Measurements from ENCODE around the gene AFG1L. TPM values are rescaled to one million over a fixed set of nuclear protein-coding genes. Genes with fewer than 3 reads are reported as not detected.

AFG1L gene
- total RNA-seq, 6 experiments from 2014 or later = 4.8 to 5.7 (median 5.3) TPM

- Mint-ChIP-seq H3K27ac (no peak overlapping the region), H3K9me3 (peaks cover 3% of the 10 kb centered on the region; the same call in 1 of the 2 replicates), H3K36me3 (ENCODE audit: low read depth) (peaks cover 10% of the 10 kb centered on the region; the same call in 1 of the 2 replicates), H3K27me3 (ENCODE audit: insufficient read depth) (no peaks in the 10 kb centered on the region), H3K4me3 (no peak overlapping the region), H3K4me1 (ENCODE audit: low read depth) (no peaks in the 10 kb centered on the region)
- no peak for DNase-seq
- TF ChIP-seq CTCF (IDR thresholded peaks at IDR 0.05) = no peak
These were observed 212.5 kb downstream of the AFG1L start for GRCh38 chr6:108507316-108507715.

- Mint-ChIP-seq H3K36me3 (ENCODE audit: low read depth) (peaks cover 9% of the 10 kb centered on the region; the same call in 1 of the 2 replicates), H3K4me1 (ENCODE audit: low read depth) (no peaks in the 10 kb centered on the region), H3K27me3 (ENCODE audit: insufficient read depth) (no peaks in the 10 kb centered on the region), H3K27ac (no peak overlapping the region), H3K9me3 (peaks cover 3% of the 10 kb centered on the region; the same call in 1 of the 2 replicates), H3K4me3 (no peak overlapping the region)
- no peak for TF ChIP-seq CTCF (IDR thresholded peaks at IDR 0.05)
- DNase-seq = no peak
These were observed 215.8 kb downstream of the AFG1L start for GRCh38 chr6:108510461-108511319.

- Mint-ChIP-seq H3K27me3 (ENCODE audit: insufficient read depth) (no peaks in the 10 kb centered on the region), H3K9me3 (no peaks in the 10 kb centered on the region), H3K4me3 (no peak overlapping the region), H3K4me1 (ENCODE audit: low read depth) (no peaks in the 10 kb centered on the region), H3K36me3 (ENCODE audit: low read depth) (0 out of 2 replicates have a peak, but pooled peaks cover 2% of the 10 kb centered on the region), H3K27ac (no peak overlapping the region)
- TF ChIP-seq CTCF (IDR thresholded peaks at IDR 0.05) = peak; percentile 79
- DNase-seq = peak; percentile 27
These were observed 224.1 kb downstream of the AFG1L start for GRCh38 chr6:108518714-108519576.

GRCh38 chr6:108521616-108522107 is 226.8 kb downstream of the AFG1L start:
- no peak overlapping the region for H3K4me3 Mint-ChIP-seq
- peaks cover 6% of the 10 kb centered on the region for H3K4me1 Mint-ChIP-seq (ENCODE audit: low read depth)
- H3K27me3 Mint-ChIP-seq (ENCODE audit: insufficient read depth) = no peaks in the 10 kb centered on the region
- H3K36me3 Mint-ChIP-seq (ENCODE audit: low read depth) = no peaks in the 10 kb centered on the region
- no peak overlapping the region for H3K27ac Mint-ChIP-seq
- DNase-seq = no peak
- H3K9me3 Mint-ChIP-seq = no peaks in the 10 kb centered on the region
- no peak for TF ChIP-seq CTCF (IDR thresholded peaks at IDR 0.05)

GRCh38 chr6:108523697-108524096 is 228.8 kb downstream of the AFG1L start:
- no peak for DNase-seq
- Mint-ChIP-seq H3K4me3 (no peak overlapping the region), H3K9me3 (no peaks in the 10 kb centered on the region), H3K4me1 (ENCODE audit: low read depth) (peaks cover 6% of the 10 kb centered on the region), H3K36me3 (ENCODE audit: low read depth) (no peaks in the 10 kb centered on the region), H3K27ac (no peak overlapping the region), H3K27me3 (ENCODE audit: insufficient read depth) (no peaks in the 10 kb centered on the region)
- TF ChIP-seq CTCF (IDR thresholded peaks at IDR 0.05) = no peak
